ENCODE data around the gene RHEB.

RHEB gene

DNA sequence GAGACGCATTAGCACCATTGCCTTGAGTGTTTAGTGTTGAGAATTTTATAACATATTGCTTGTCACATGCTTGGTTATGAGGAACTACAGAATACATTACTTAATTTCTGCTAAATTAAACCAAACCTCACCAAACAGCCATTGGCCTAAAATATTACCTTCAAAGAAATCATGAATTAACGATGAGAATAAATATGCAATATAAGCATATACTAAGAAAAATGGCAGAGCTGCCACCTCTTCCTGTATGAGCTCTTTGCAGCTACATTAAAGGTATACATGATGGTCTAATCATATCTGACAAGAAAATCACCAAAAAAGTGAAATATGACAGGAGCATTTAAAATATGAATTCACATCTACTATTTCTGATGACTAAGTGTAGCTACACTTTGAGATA is 5.2 kb upstream of the RHEB start:
- DNase-seq (ENCODE audit: low read depth), result no peak

GRCh38 chr7:151524331-151524730 is 4.6 kb upstream of the RHEB start:
- no peak for DNase-seq (ENCODE audit: low read depth)

GRCh38 chr7:151520419-151521261 is 945 bp upstream of the RHEB start:
- no peak for DNase-seq (ENCODE audit: low read depth)

GRCh38 chr7:151518947-151519764 is 539 bp downstream of the RHEB start:
- peak; percentile 26 for DNase-seq (ENCODE audit: low read depth)

DNA sequence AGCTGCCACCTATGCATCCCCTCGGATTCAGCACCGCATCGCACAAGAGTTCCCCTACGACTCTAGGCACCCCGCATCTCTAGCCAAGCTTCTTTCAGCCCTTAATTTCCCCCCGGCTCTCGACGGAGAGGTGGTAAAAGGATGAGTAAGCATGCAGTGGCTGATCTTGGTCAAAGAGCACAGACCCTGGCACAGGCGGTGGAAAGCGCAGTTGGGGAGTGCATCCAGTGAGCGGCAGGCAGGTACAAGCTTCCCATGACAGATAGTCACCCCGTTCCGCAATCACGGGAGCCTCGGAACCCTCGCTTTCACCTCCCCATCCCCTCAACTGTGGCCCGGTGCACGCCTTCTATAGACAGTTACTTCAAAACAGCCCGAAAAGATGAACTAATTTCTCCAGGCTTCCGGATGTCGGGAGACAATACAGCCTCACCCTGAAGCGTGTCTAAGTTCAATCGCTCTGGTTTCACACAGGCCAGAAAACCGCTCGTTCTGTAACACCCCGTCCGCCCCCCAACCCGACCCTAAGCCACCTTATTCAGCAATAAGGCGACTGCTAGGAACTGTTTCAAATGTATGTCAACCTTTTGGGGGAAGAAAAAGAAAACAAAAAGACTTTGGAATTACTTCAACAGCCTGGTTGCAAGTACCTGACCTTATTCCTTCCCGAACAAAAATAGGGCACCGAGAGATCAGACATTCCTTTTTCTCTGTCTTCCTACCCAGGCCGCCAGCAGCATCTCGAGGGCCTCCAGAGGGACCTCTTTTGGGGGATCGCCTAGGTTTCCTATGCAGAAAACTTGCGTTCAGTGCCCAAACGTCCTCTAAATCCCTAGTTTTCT is 1.4 kb downstream of the RHEB start:
- DNase-seq (ENCODE audit: low read depth), result peak; percentile 60

GRCh38 chr7:151517601-151518104 is 2.0 kb downstream of the RHEB start:
- DNase-seq (ENCODE audit: low read depth), result no peak

DNA sequence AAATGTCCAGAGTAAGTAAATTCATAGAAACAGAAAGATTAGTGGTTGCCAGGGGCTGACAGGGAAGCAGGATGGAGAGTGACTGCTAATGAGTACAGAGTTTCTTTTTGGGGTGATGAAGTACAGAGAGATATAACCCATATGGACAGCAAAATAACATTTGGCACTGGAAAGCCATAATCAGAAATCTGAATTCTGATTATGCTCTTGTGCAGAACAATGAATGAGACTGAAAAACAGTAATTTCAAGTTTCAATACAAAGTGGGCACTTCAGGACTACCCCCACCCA is 4.5 kb downstream of the RHEB start:
- DNase-seq (ENCODE audit: low read depth), result no peak

DNA sequence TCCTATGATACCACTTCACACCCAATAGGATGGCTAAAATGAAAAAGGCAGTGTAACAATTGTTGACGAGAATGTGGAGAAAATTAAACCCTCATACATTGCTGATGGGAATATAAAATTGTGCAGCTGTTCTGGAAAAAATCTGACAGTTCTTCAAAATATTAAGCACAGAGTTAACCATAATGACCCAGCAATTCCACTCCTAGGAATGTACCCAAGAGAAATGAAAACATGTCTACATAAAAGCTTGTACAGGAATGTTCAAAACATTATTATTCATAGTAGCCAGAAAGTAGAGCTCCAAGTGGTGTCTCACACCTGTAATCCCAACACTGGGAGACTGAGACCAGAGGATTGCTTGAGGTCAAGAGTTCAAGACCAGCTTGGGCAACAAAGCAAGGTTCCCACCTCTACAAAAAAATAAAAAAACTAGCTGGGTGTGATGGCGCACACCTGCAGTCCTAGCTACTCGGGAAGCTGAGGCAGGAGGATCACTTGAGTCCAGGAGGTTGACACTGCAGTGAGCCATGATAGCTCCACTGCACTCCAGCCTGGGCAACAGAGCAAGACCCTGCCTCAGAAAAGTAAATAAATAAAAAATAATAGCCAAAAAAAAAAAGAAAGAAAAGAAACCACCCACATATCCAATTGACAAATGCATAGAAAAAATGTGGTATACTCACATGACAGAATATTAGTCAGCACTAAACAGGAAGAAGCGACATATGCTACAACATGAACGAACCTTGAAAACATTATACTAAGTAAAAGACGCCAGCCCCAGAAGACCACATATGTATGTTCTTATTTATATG is 5.0 kb downstream of the RHEB start:
- DNase-seq (ENCODE audit: low read depth), result peak; percentile 53

DNA sequence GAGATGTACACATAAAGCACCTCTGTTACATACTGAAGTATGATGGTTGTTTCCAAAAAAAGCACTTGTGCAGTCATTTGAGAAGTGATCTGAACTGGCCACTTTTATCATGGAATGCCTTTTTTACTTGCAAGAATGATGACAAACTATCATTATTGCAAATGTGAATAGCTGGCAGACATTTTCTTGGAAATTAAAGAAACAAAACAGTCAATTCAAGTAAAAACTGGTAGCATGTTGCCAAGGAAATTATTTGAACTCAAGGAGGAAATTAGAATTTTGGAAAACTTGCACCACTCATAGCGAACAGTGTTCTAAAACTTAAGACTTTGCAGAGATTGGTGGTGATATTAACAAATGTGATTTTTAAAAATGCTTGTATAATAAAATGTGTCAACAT is 6.6 kb downstream of the RHEB start:
- no peak for DNase-seq (ENCODE audit: low read depth)

- DNase-seq (ENCODE audit: low read depth), result no peak
Observed at GRCh38 chr7:151512353-151512752, 7.3 kb downstream of the RHEB start.

DNA sequence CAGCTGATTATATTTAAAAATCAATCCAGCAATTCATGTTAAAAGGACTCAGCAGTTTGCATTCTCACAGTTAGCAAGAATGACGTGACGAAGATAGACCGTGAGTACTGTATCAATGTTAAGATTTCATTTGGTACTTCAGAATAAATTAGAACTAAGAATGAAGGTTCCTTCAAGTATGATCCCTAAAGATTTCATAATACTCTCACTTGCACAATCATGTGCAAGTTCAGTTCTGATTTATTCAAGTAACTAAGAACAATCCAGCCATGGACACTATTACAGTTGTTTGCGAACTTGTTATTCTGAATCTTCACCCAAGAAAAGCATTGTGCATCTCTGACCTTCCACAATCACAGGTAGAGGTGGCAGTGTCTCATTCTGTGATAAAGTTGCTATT is 7.7 kb downstream of the RHEB start:
- peak; percentile 68 for DNase-seq (ENCODE audit: low read depth)

DNA sequence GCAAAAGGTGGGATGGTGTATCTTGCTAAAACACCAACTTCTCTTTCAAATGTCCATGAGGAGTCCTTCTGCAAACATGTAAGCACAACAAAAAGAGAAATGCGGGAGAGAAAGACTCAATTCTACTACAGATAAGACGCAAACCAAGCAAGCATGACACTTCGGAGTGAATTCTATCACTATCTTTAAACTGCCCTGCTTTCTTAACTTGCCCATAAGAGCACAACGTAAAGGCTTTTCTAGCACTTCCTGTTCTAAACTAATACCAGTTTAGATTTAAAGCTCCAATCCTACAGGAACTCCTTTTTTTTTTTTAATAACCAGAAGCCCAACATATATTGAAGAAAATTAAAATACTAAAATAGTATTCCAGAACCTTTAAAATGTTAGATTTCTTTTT is 8.4 kb downstream of the RHEB start:
- no peak for DNase-seq (ENCODE audit: low read depth)

GRCh38 chr7:151509670-151510333 is 9.9 kb downstream of the RHEB start:
- peak; percentile 35 for DNase-seq (ENCODE audit: low read depth)

DNA sequence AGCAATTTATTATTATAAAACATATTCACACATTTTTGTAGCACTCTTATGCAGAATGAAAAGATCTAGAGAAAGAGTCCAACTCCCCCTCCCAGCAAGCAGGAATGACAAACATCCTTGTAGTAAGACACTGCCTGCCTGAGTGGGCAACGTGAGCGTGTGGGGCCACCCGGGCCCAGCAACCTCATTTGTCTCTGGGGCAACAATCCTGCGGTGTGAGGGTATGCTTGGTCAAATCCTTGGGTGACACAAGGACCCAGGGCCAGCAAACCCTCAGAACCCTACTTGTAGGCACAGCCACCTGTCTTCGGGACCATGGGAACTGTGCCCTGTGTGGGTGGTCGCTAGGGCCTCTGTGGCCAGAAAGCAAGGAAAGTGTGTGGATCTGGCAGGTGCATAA is 10.7 kb downstream of the RHEB start:
- no peak for DNase-seq (ENCODE audit: low read depth)

DNA sequence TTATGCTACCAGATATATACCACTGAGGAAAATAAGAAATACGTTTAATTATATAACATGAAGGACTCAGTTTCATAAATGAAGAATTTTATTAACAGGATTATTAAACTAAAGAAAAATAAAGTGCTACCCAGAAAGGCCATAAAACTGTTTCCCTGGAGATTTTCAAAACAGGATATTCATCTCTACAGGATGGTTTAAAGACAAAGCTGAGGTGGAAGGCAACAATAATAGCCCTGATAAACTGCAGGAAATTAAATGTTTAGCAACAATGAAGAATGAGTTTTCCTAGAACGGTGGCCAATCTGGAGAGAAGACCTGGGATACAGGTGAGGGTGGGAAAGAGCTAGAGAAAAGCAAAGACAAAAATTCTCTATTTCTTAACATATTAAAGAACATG is 11.9 kb downstream of the RHEB start:
- no peak for DNase-seq (ENCODE audit: low read depth)

- DNase-seq (ENCODE audit: low read depth), result no peak
Observed at GRCh38 chr7:151506901-151507382, 12.8 kb downstream of the RHEB start.

GRCh38 chr7:151505836-151506468 is 13.7 kb downstream of the RHEB start:
- DNase-seq (ENCODE audit: low read depth), result no peak

GRCh38 chr7:151505433-151505832 is 14.3 kb downstream of the RHEB start:
- DNase-seq (ENCODE audit: low read depth), result no peak

GRCh38 chr7:151504715-151505326 is 14.9 kb downstream of the RHEB start:
- DNase-seq (ENCODE audit: low read depth), result no peak

Measured in iris pigment epithelial cell (primary cell).